K562 (cell line): ENCODE data around the gene LDAH. TPM values are rescaled to one million over a fixed set of nuclear protein-coding genes. Genes with fewer than 3 reads are reported as not detected.

Source experiments
- ATAC-seq: fragments of 200-7000 bp; cut with Tn5 transposase; 3 replicates; pipeline ENCODE4 v1.9.1; 2020; ENCODE audit warnings: moderate library complexity
- BruUV-seq: library from RNA; stranded (reverse); fragments of 400-500 nt; replicated peaks from 2 replicates; lab custom pipeline; 2021; lab: Mats Ljungman, UMichigan
- CTCF ChIA-PET: fragments of 300-600 bp; formaldehyde crosslinking; extraction: SDS; loops from one replicate; lab custom pipeline; 2021; ENCODE audit warnings: low intra/inter-chr PET ratio; lab: Yijun Ruan, JAX
- POLR2A ChIA-PET: fragments of 300-600, 350-650 bp; sonication (Branson Sonifier 250); formaldehyde crosslinking; extraction: SDS; loops from one replicate; lab custom pipeline; 2021; ENCODE audit warnings: antibody characterized with exemption, inconsistent platforms; lab: Yijun Ruan, JAX
- DNase-seq, 4 experiments: peaks; one replicate each; pipeline versions ENCODE4 v3.0.0 to v3.0.0-alpha.2; 2011 to 2018; ENCODE audit warnings: low spot score in 3 of 4, mixed read lengths in 3 of 4; ENCODE audit errors: extremely low read depth in 1 of 4
- FAIRE-seq: peaks from 2 replicates; lab custom pipeline; 2011; peaks lifted over from hg19 to GRCh38; lab: Jason Lieb, UNC
- H2AFZ ChIP-seq: 2 replicates; pipeline ENCODE4 v1.6.0; 2011; ENCODE audit warnings: low read depth, low read length, control low read depth, inconsistent platforms
- H3K27ac ChIP-seq: fragments of 200-600 bp; 3 replicates; pipeline ENCODE4 v1.8.0; 2011; ENCODE audit warnings: low read depth, mild to moderate bottlenecking, control low read depth, inconsistent platforms, low read length, moderate library complexity, mixed read lengths; ENCODE audit errors: extremely low read depth
- H3K27me3 ChIP-seq, 2 experiments: fragments of 300-600 bp in 1 of 2; 2 replicates in 1 of 2; 3 replicates in 1 of 2; pipeline versions ENCODE4 v1.6.0 to v1.8.0; 2011; ENCODE audit warnings: inconsistent platforms in 2 of 2, low read length in 2 of 2, mild to moderate bottlenecking in 1 of 2, mixed read lengths in 1 of 2, moderate library complexity in 1 of 2; ENCODE audit not compliant: control insufficient read depth in 2 of 2, insufficient read depth in 2 of 2
- H3K36me3 ChIP-seq: fragments of 300-600 bp; 3 replicates; pipeline ENCODE4 v1.8.0; 2011; ENCODE audit warnings: mild to moderate bottlenecking, low read length, inconsistent platforms; ENCODE audit not compliant: control insufficient read depth, insufficient read depth
- H3K4me1 ChIP-seq, 2 experiments: fragments of 200-600 bp in 1 of 2; replicated peaks in 1 of 2; 2 replicates in 1 of 2; 3 replicates in 1 of 2; pipeline versions ENCODE4 v1.5.1 to v1.8.0; 2011; ENCODE audit warnings: inconsistent platforms in 2 of 2, low read length in 2 of 2, mild to moderate bottlenecking in 1 of 2, mixed read lengths in 1 of 2, moderate library complexity in 1 of 2; ENCODE audit not compliant: control insufficient read depth in 2 of 2, insufficient read depth in 2 of 2
- H3K4me2 ChIP-seq: 2 replicates; pipeline ENCODE4 v1.6.1; 2011; ENCODE audit warnings: low read length, control low read depth, inconsistent platforms, mixed read lengths; ENCODE audit not compliant: insufficient read depth
- H3K4me3 ChIP-seq: fragments of 200-600 bp; sonication (generic), shearing (Covaris generic); 2 replicates; pipeline ENCODE4 v1.5.1; 2016; ENCODE audit warnings: control low read depth, inconsistent platforms
- H3K79me2 ChIP-seq: fragments of 200-600 bp; 3 replicates; pipeline ENCODE4 v1.8.0; 2011; ENCODE audit warnings: low read length, inconsistent platforms; ENCODE audit not compliant: control insufficient read depth, insufficient read depth
- H3K9ac ChIP-seq, 2 experiments: 2 replicates each; pipeline versions ENCODE4 v1.6.0 to v1.6.1; 2011; ENCODE audit warnings: low read depth in 2 of 2, low read length in 2 of 2, control low read depth in 1 of 2, inconsistent platforms in 1 of 2, mild to moderate bottlenecking in 1 of 2, mixed read lengths in 1 of 2; ENCODE audit not compliant: insufficient read depth in 1 of 2
- H3K9me1 ChIP-seq: one replicate; pipeline ENCODE4 v1.6.0; 2011; ENCODE audit warnings: inconsistent platforms, mild to moderate bottlenecking, low read length, moderate library complexity; ENCODE audit not compliant: control insufficient read depth, insufficient read depth
- H3K9me3 ChIP-seq: replicated peaks from 2 replicates; pipeline ENCODE4 v1.5.1; 2011; ENCODE audit warnings: low read depth, low read length, inconsistent platforms; ENCODE audit not compliant: control insufficient read depth, insufficient read depth
- H4K20me1 ChIP-seq: replicated peaks from 2 replicates; pipeline ENCODE4 v1.6.1; 2011; ENCODE audit warnings: low read length, inconsistent platforms, mixed read lengths; ENCODE audit not compliant: control insufficient read depth, insufficient read depth
- ATF3 ChIP-seq, 2 experiments: fragments of 450-650 bp in 1 of 2; sonication (generic) in 1 of 2; formaldehyde crosslinking in 1 of 2; IDR thresholded peaks in 1 of 2; conservative IDR thresholded peaks in 1 of 2; 2 replicates each; pipeline versions ENCODE4 v1.6.1 to v1.8.1; 2016 to 2023; ENCODE audit warnings: mild to moderate bottlenecking in 2 of 2, moderate library complexity in 2 of 2, inconsistent platforms in 1 of 2, missing genetic modification reagents in 1 of 2
- BACH1 ChIP-seq: fragments of 200-800 bp; sonication (Bioruptor generic); IDR thresholded peaks from 2 replicates; pipeline ENCODE4 v1.6.1; 2016; ENCODE audit warnings: missing genetic modification characterization, missing compliant biosample characterization
- CBFA2T3 ChIP-seq: fragments of 450-650 bp; IDR thresholded peaks from 2 replicates; pipeline ENCODE4 v1.6.1; 2017
- E2F6 ChIP-seq, 2 experiments: IDR thresholded peaks; 2 replicates each; pipeline ENCODE4 v1.6.1; 2011; ENCODE audit warnings: borderline replicate concordance in 1 of 2, control low read depth in 1 of 2, low read depth in 1 of 2, low read length in 1 of 2, mild to moderate bottlenecking in 1 of 2, mixed read lengths in 1 of 2, moderate library complexity in 1 of 2; ENCODE audit not compliant: insufficient read depth in 1 of 2, insufficient read length in 1 of 2, poor library complexity in 1 of 2, severe bottlenecking in 1 of 2; ENCODE audit errors: extremely low read depth in 1 of 2
- ELK1 ChIP-seq: sonication (generic); formaldehyde crosslinking; IDR thresholded peaks from 2 replicates; pipeline ENCODE4 v1.8.1; 2022; ENCODE audit warnings: missing genetic modification reagents
- KDM1A ChIP-seq, 2 experiments: fragments of 450-650 bp; IDR thresholded peaks; 2 replicates each; pipeline ENCODE4 v1.6.1; 2016; ENCODE audit warnings: mild to moderate bottlenecking in 2 of 2
- MECOM ChIP-seq: fragments of 250-450 bp; sonication (Bioruptor Pico); IDR thresholded peaks from 2 replicates; pipeline ENCODE4 v1.8.0; 2022; ENCODE audit warnings: inconsistent platforms
- NFIC ChIP-seq: fragments of 450-650 bp; IDR thresholded peaks from 2 replicates; pipeline ENCODE4 v1.6.1; 2017; ENCODE audit warnings: mild to moderate bottlenecking, inconsistent platforms
- SMAD3 ChIP-seq: fragments of 450-650 bp; formaldehyde crosslinking; conservative IDR thresholded peaks from 2 replicates; pipeline ENCODE4 v1.4.0; 2020; ENCODE audit warnings: mild to moderate bottlenecking
- SMARCB1 ChIP-seq: IDR thresholded peaks from 2 replicates; pipeline ENCODE4 v1.6.1; 2011; ENCODE audit warnings: improper control_type of control experiment, low read depth; ENCODE audit not compliant: insufficient read length
- TRIM25 ChIP-seq: fragments of 450-650 bp; IDR thresholded peaks from 2 replicates; pipeline ENCODE4 v1.7.0; 2016; ENCODE audit warnings: borderline replicate concordance
- ZNF277 ChIP-seq: fragments of 250-450 bp; sonication (Bioruptor Pico); IDR thresholded peaks from 2 replicates; pipeline ENCODE4 v1.8.0; 2022; ENCODE audit warnings: inconsistent platforms, mild to moderate bottlenecking, moderate library complexity, borderline replicate concordance
- WGBS: fragments of 100-300 bp; shearing (Covaris generic); methylation state at CpG from one replicate; pipeline ENCODE4 v1.1.6; 2016; ENCODE audit warnings: low coverage, mixed read lengths; ENCODE audit not compliant: insufficient coverage; ENCODE audit errors: missing lambda C conversion rate; 5-methylcytosine and 5-hydroxymethylcytosine counted together
- in situ Hi-C: fragments of 300-500 bp; cut with MboI; formaldehyde crosslinking; loops from 4 replicates; pipeline ENCODE4 v1.15.0; 2018; ENCODE audit warnings: inconsistent platforms, mixed read lengths
- intact Hi-C: fragments of 100-400 bp; cut with micrococcal nuclease; formaldehyde crosslinking; loops from 2 replicates; pipeline ENCODE4 v1.14.2; 2022
- polyA plus RNA-seq, 8 experiments: library from polyadenylated mRNA; depleted of rRNA in 4 of 8; stranded (reverse) in 5 of 8; unstranded in 3 of 8; fragments of >200 nt; fragmentation: Nextera tagmentation in 2 of 8; fragmentation: Illumina TruSeq in 1 of 8; extraction: Ambion mirVana in 2 of 8; extraction: Trizol in 1 of 8; gene quantifications; 2 replicates each; pipeline versions ENCODE4 v1.2.1 to v1.2.3, GENCODE V29; 2011 to 2014; ENCODE audit warnings: inconsistent platforms in 1 of 8, missing spikeins in 1 of 8
- total RNA-seq, 7 experiments: library from RNA; depleted of rRNA in 6 of 7; stranded (reverse); fragments of >200 nt in 6 of 7; fragmentation: Illumina TruSeq in 2 of 7; extraction: Trizol in 2 of 7; gene quantifications; 2 replicates each; pipeline versions ENCODE4 v1.2.1 to v1.2.3, GENCODE V29; 2011 to 2021; ENCODE audit warnings: low replicate concordance in 1 of 7

Gene LDAH
- total and polyA plus RNA-seq, 9 of the 15 experiments (the other 6 are each of a cell fraction or from before 2014, with no cell fraction given) = 22.3 to 60.1 (median 40.0) TPM

GRCh38 chr2:20759487-20759886, 63.4 kb downstream of the LDAH start:
- Histone ChIP-seq H3K4me2 (no peak overlapping the region), H3K9me3 (0 out of 2 replicates have a peak, but pooled peaks cover 3% of the 10 kb centered on the region), H3K36me3 (peaks cover 13% of the 10 kb centered on the region; the same call in 2 of the 3 replicates), H3K27me3 (no peaks in the 10 kb centered on the region), H3K27ac (no peak overlapping the region), H3K4me3 (no peak overlapping the region), H3K4me1 (no peaks in the 10 kb centered on the region), H2AFZ (no peak overlapping the region), H3K9ac (no peak overlapping the region), H4K20me1 (no peaks in the 10 kb centered on the region), H3K9me1 (no peaks in the 10 kb centered on the region), H3K79me2 (no peaks in the 10 kb centered on the region)
- WGBS = 77% methylated on average over 2 of the region's 2 CpGs
- no peak for FAIRE-seq
- ChIA-PET CTCF (no interaction called here), POLR2A (interaction anchor here (1.0 to 2.7 kb wide), 3 partner anchors 10 to 22 kb away, joined by 3 to 21 read pairs (median 3); no protein-coding TSS in a partner anchor)
- TF ChIP-seq NFIC (no peak), BACH1 (tag) (no peak), ATF3 (IDR thresholded peaks at IDR 0.05) (no peak), ATF3 (CRISPR knock-in tag; conservative IDR thresholded peaks at IDR 0.05) (no peak), SMAD3 (CRISPR knock-in tag) (no peak), TRIM25 (no peak), CBFA2T3 (no peak), KDM1A (IDR thresholded peaks at IDR 0.05) (no peak), MECOM (CRISPR knock-in tag) (no peak), E2F6 (IDR thresholded peaks at IDR 0.05; ENCODE audit: borderline replicate concordance in 1 of 2, extremely low read depth in 1 of 2, insufficient read depth in 1 of 2, insufficient read length in 1 of 2, low read depth in 1 of 2, low read length in 1 of 2, poor library complexity in 1 of 2, severe bottlenecking in 1 of 2) (no peak), ELK1 (CRISPR knock-in tag) (no peak), SMARCB1 (no peak), ZNF277 (CRISPR knock-in tag) (no peak)
- BruUV-seq = no TSS peak
- DNase-seq = no peak
- ATAC-seq = no peak
- intact Hi-C loops (no loop called here), in situ Hi-C loops (no loop called here)
